HG03469 (cell line): ENCODE measurements around the gene MAD1L1.
"Not testable (repeated sequence)": the region's sequence is repeated elsewhere in the genome, so short reads cannot be mapped to it uniquely, and the experiment has no call there.

ENCODE experiments used
- ATAC-seq: cut with Tn5 transposase; IDR thresholded peaks from one replicate; pipeline ENCODE4 v1.9.1; 2021; ENCODE audit warnings: mild to moderate bottlenecking, moderate library complexity, moderate number of reproducible peaks; ENCODE audit not compliant: unreplicated experiment

MAD1L1 gene

DNA sequence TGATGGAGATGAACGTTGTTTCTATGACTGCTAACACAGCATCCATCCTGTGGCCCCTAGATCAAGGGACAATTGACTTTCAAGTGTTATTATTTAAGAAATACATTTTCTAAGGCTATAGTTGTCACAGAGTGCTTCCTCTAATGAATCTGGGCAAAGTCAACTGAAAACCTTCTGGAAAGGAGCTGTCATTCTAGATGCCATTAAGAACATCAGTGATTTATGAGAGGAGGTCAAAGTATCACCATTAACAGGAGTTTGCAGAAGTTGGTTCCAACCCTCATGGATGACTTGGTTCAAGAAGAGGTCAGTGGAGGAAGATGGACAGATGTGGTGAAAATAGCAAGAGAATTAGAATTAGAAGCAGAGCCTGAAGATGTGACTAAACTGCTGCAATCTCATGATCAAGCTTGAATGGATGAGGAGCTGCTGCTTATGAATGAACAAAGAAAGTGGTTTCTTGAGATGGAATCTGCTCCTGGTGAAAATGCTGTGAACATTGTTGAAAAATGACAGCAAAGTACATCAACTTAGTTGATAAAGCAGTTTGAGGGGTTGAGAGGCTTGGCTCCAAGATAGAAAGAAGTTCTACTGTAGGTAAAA is 400.7 kb downstream of the MAD1L1 start:
- not testable (repeated sequence) for ATAC-seq

GRCh38 chr7:1831471-1831870 is 401.3 kb downstream of the MAD1L1 start:
- ATAC-seq = not testable (repeated sequence)

GRCh38 chr7:1829668-1830067 is 403.1 kb downstream of the MAD1L1 start:
- ATAC-seq = not testable (repeated sequence)

DNA sequence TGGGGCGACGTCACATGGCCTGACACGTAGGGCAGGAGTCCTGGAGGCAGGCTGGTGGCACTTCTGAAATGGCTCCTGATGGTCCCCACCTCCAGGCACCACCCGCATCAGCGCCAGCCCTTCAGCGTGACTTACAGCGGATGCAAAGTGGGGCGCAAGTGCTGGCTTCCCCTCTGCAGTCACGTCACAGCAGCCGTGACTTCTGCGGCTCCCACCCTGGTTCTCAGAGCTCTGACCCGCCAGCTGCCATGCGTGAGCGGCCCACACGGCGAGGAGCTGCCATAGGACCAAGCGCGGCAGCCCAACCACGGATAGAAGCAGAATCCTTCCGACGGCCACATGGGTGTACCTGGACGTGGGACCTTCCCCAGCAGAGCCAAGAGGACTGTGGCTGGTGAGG is 403.6 kb downstream of the MAD1L1 start:
- ATAC-seq = no peak

DNA sequence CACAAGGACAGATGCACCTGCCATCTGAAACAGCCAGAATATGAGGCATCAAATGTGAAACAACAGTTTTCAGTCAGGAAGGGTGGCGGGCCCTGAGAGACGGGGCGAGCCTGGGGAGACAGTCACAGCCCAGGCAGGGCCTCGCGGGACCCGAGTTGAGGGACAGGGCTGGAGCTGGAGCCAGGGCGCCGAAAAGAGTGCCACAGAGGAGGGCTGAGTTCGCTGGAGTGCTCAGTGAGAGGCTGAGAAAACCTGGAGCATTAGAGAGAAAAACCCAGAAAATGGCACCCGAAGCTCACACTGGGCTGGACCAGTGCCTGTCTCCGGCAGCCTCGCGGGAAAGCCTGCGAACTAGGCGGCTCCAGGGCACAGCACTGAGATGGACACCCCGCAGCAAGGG is 404.6 kb downstream of the MAD1L1 start:
- ATAC-seq = not testable (repeated sequence)

- ATAC-seq = not testable (repeated sequence)
These were observed 405.2 kb downstream of the MAD1L1 start for GRCh38 chr7:1827521-1827981.

DNA sequence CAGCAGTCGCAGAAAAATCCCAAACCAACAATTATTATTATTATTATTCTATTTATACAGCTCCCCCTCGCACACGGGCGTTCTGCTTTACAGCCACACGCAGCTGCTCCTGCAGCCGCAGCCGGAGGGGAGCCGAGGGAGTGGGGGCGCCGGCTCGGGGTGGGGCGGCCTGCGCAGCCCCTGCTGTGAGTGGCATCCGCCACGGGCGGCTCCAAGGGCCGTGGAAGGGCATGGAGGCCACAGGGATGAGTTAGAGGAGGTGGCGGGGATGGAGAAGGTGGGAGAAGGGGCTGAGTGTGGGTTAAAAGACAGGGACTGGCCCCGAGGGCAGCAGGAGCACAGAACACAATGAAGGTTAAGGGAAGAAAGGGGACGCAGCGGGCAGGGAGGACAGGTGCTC is 405.8 kb downstream of the MAD1L1 start:
- not testable (repeated sequence) for ATAC-seq

DNA sequence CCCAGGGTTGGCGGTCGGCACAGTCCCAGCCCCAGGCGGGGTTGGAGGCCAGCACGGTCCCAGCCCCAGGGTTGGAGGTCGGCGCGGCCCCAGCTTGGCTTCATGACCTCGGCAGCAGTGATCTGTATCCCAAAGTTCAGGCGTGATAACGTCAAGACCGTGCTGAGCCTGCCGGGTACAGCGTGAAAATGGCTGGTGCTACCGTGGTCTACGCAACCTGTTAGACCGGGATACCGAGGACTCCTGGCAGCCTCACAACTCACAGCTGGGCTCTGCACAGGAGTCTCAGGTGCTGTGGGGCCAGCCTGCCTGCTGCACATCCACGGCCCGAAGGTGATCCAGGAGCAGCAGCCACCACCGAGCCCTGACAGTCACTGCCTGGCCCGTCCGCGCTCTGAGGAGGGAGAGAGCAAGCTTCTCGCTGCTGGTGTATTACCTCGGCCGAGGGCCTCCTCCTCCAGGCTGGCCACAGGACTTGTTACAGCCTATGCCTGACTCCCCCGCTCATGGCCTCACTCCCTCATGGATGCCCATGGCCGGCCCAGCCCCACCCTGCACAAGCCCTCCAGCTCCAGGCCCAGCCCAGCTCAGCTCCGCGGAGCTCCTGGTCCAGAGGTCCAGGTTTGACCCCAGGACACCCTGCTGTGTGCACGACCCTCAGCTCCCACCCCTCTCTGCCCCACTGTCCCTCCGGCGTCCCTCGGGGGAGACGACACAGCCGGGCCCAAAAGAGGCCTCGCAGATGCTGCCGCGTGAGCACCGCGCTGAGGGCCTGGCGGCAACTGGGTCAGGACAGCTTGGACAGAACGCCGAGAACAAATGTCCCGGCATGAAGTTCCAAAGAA is 406.6 kb downstream of the MAD1L1 start:
- ATAC-seq = no peak

DNA sequence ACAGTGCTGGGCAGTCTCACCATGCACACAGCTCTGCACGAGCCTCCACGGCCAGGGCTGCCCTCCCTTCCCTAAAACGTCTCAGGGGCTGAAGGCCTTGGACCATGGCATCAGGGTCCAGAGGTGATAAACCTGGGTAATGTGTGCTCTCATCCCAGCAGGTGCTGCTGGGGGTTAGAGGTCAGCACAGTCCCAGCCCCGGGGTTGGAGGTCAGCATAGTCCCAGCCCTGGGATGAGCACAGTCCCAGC is 407.2 kb downstream of the MAD1L1 start:
- not testable (repeated sequence) for ATAC-seq

DNA sequence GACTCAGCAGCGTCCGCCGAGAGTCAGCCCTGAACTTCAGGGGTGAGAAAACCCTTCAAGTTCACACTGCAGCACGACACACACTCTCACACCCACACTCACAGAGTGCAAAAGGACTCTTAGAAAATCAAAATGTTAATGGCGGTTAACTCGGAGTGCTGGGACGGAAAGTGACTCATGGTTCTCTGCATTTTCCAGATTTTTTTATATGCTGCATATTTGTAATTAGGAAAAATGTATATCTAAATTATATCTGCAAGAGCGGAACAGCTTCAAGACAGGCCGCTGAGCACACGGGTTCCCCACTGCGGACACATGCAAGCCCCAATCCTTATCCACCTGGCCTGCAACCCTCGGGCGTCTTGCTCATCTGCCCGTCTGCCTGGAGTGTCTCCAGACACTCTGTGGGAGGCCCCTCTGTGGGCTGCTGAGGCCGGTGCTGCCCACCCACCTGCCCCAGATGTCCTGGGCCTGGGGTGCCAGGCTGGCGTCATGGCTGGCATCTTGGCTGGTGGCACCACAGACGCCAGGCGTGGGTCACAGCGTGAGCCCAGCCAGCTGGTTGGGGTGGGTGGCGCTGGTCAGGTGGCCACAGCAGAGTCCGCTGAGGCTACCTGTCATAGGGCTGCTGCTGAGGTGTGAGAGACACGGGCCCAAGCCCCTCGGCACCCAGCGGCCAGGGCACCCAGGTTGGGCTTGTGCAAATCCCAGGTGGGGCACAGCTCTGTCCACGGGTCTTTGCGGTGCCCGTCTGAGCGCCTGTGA is 407.7 kb downstream of the MAD1L1 start:
- ATAC-seq = not testable (repeated sequence)

DNA sequence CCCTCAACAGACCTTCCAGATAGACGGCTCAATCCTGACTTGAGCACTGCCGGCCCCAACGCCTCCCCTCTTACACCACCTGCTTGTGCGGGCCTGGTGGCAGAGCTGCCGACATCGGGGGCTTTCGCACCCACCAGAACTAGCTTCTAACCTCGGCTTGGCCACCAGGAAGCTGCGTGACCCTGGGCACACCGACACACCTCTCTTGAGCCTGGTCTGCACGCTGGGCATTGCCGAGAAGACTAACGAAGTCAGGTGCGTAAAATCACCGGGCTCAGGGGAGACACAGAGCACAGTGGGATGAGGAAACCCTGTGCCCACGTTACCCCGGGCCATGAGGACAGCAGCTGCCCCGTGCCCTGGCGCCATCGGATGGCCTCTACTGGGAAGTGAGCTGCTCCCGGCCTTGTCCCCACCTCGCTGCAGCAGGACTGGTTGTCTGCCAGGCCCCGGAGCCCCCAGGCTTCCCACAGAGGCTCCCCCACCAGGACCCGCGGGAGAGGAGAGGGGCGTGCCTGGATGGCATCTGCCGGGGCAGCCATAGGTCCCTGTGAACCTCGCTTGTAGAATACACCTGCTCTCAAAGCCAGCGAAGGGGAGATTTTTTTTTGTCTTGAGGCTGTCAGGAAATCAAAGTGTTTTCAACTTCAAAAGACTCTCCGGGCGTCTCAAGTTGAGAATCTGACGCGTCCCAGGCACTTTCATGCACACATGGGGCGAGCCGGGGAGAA is 408.4 kb downstream of the MAD1L1 start:
- not testable (repeated sequence) for ATAC-seq

- no peak for ATAC-seq
These were observed 409.2 kb downstream of the MAD1L1 start for GRCh38 chr7:1823376-1824150.

DNA sequence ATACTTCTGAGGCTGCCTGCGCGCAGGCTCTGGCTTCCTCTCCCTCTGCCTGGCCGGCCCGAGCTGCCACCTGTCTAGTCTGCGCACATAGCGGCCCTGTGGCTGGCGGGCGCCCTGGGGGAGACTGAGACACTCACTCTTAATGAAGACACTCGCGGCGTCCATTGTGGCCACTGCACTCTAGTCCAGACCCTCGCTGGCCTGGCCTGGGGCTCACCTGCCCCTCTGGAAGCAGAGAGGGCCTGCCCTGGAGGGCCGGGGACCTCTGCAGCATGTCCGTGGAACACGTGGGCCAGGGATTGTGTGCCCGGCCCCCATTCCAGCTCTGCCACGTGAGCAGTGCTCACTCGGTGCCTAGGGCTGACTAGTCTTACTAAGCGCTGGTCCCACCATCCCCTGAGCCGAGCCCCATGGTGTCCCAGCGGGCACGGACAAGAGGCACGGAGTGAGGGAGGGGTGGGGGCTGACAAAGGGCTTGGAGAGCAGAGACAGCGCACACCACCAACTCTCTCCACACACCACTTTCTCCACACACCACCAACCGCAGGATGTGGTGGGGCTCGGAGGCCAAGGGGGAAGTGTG is 413.4 kb downstream of the MAD1L1 start:
- ATAC-seq = no peak

GRCh38 chr7:1818575-1819258 is 414.0 kb downstream of the MAD1L1 start:
- no peak for ATAC-seq

GRCh38 chr7:1817061-1817712 is 415.6 kb downstream of the MAD1L1 start:
- ATAC-seq = no peak

- not testable (repeated sequence) for ATAC-seq
These were observed 416.3 kb downstream of the MAD1L1 start for GRCh38 chr7:1816451-1816850.

- not testable (repeated sequence) for ATAC-seq
These were observed 417.0 kb downstream of the MAD1L1 start for GRCh38 chr7:1815551-1816281.

- ATAC-seq = no peak
These were observed 417.7 kb downstream of the MAD1L1 start for GRCh38 chr7:1815051-1815481.
